IPS-18c (cell line): ENCODE data around the gene ZNF77.
"Not testable (repeated sequence)": the region's sequence is repeated elsewhere in the genome, so short reads cannot be mapped to it uniquely, and the experiment has no call there.

Source experiments
- H3K4me3 ChIP-seq: 2 replicates; pipeline ENCODE4 v1.7.0; 2013; ENCODE audit warnings: low read depth, mild to moderate bottlenecking, low read length, moderate library complexity; ENCODE audit not compliant: insufficient read depth
- H3K9me3 ChIP-seq: one replicate; pipeline ENCODE4 v1.6.1; 2013; ENCODE audit warnings: mild to moderate bottlenecking, low read length, moderate library complexity; ENCODE audit not compliant: control insufficient read depth, insufficient read depth

ZNF77 gene

GRCh38 chr19:2977001-2977745 lies 32.4 kb upstream of the ZNF77 start, which contains the start of gene TLE6:
Gene TLE6, plus strand, starts transcription at chr19:2977564. Its CDS starts 670 bp downstream, at chr19:2978234.
- no peaks in the 10 kb centered on the region for H3K9me3 ChIP-seq
- peak within 1 kb of the TSS; percentile 55 for H3K4me3 ChIP-seq

GRCh38 chr19:2976609-2977000 lies 31.8 kb upstream of the ZNF77 start:
- H3K4me3 ChIP-seq, result peak overlapping the region; percentile 55; the same call in 1 of the 2 replicates
- H3K9me3 ChIP-seq, result no peaks in the 10 kb centered on the region

GRCh38 chr19:2974342-2975041 lies 29.7 kb upstream of the ZNF77 start:
- H3K9me3 ChIP-seq, result no peaks in the 10 kb centered on the region
- no peak overlapping the region for H3K4me3 ChIP-seq

- H3K4me3 ChIP-seq, result no peak overlapping the region
- no peaks in the 10 kb centered on the region for H3K9me3 ChIP-seq
Measured at GRCh38 chr19:2973229-2973628, 28.5 kb upstream of the ZNF77 start.

GRCh38 chr19:2970201-2970835 lies 25.5 kb upstream of the ZNF77 start:
- H3K4me3 ChIP-seq, result no peak overlapping the region
- no peaks in the 10 kb centered on the region for H3K9me3 ChIP-seq

- no peak overlapping the region for H3K4me3 ChIP-seq
Measured at GRCh38 chr19:2969104-2969504, 24.3 kb upstream of the ZNF77 start.

GRCh38 chr19:2967972-2968371 lies 23.2 kb upstream of the ZNF77 start:
- Histone ChIP-seq H3K4me3 (no peak overlapping the region), H3K9me3 (no peaks in the 10 kb centered on the region)

More at GRCh38 chr19:2969104-2969504, 24.3 kb upstream of the ZNF77 start:
- no peaks in the 10 kb centered on the region for H3K9me3 ChIP-seq

- no peak overlapping the region for H3K4me3 ChIP-seq
- no peaks in the 10 kb centered on the region for H3K9me3 ChIP-seq
Measured at GRCh38 chr19:2964874-2965273, 20.1 kb upstream of the ZNF77 start.

- H3K9me3 ChIP-seq, H3K4me3 ChIP-seq: not testable (repeated sequence)
Measured at GRCh38 chr19:2963631-2964030, 18.9 kb upstream of the ZNF77 start.

- no peak overlapping the region for H3K4me3 ChIP-seq
- H3K9me3 ChIP-seq, result no peaks in the 10 kb centered on the region
Measured at GRCh38 chr19:2963122-2963521, 18.4 kb upstream of the ZNF77 start.

GRCh38 chr19:2962018-2962670 lies 17.4 kb upstream of the ZNF77 start:
- no peak overlapping the region for H3K4me3 ChIP-seq
- H3K9me3 ChIP-seq, result no peaks in the 10 kb centered on the region

GRCh38 chr19:2960120-2960519 lies 15.3 kb upstream of the ZNF77 start:
- Histone ChIP-seq H3K4me3 (no peak overlapping the region), H3K9me3 (no peaks in the 10 kb centered on the region)

- Histone ChIP-seq H3K4me3 (no peak overlapping the region), H3K9me3 (no peaks in the 10 kb centered on the region)
Measured at GRCh38 chr19:2957160-2957559, 12.4 kb upstream of the ZNF77 start.

- no peak overlapping the region for H3K4me3 ChIP-seq
- no peaks in the 10 kb centered on the region for H3K9me3 ChIP-seq
Measured at GRCh38 chr19:2952953-2953481, 8.2 kb upstream of the ZNF77 start.

GRCh38 chr19:2950286-2951124 lies 5.7 kb upstream of the ZNF77 start:
- Histone ChIP-seq H3K9me3 (no peaks in the 10 kb centered on the region), H3K4me3 (peak overlapping the region; percentile 100)

- Histone ChIP-seq H3K4me3 (peak overlapping the region; percentile 100), H3K9me3 (no peaks in the 10 kb centered on the region)
Measured at GRCh38 chr19:2949939-2950285, 5.1 kb upstream of the ZNF77 start.
